Measurements from ENCODE around the gene CACNA1I.

Gene CACNA1I

GRCh38 chr22:39678862-39679490 is 108.4 kb downstream of the CACNA1I start:
- no peak for DNase-seq

- DNase-seq, result no peak
Observed at GRCh38 chr22:39679652-39680051, 109.1 kb downstream of the CACNA1I start.

- DNase-seq, result no peak
Observed at GRCh38 chr22:39680486-39680885, 109.9 kb downstream of the CACNA1I start.

DNA sequence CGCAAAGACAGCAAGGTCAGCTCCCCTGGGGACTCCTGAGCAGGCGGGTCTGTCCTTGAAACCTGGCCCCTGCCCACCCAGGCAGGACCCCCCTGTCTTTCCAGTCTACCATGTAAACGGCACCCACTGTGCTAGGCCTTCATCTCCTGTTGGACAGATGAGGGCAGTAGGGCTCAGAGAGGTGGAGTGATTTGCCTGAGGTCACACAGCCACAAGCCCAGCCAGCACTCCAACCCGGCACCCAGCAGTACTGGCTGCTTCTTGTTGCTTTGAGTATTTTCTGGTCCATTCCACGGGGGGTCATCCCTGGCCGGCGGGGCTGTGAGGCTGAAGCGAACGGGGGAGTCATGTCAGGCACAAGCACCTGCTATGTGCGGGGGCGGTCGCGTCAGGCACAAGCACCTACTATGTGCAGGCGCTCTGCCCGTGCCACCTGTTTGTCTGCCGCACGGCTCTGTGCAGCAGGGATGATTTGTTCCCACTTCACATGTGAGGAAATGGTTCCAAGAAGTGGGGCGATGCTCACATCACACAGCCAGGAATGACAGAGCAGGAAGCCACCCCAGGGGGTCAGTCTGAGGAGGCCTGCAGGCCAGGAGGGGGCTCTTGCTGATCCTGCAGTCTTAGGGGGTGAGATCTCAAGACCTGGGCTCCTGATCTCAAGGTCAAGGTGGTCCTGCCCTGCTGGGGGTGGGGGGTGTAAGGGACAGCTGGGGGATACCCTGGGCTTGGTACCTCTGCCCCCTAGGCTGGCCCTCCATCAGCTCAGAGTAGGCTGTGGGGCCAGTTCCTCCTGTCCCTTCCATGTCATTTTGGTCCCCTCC is 110.7 kb downstream of the CACNA1I start:
- DNase-seq, result no peak

DNA sequence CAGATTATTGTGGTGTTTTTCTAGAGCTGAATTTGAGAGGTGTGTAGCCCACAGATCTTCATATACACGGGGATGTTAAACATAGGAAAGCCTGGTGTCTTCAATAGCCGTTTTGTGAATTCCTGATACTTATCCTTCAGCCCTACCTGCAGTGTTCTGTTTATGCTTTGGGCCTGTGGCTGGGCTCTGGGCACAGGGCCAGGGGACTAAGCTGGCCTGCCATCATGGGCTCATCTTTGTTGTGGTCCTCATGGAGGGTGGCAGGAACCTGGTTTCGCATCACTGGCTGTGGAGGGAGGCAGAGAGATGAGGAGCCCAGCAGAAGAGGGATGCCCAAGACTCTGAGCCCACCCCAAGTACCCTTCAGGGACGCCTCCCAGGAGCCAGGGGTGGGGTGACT is 112.4 kb downstream of the CACNA1I start:
- no peak for DNase-seq

GRCh38 chr22:39683639-39684038 is 113.1 kb downstream of the CACNA1I start:
- DNase-seq, result no peak

DNA sequence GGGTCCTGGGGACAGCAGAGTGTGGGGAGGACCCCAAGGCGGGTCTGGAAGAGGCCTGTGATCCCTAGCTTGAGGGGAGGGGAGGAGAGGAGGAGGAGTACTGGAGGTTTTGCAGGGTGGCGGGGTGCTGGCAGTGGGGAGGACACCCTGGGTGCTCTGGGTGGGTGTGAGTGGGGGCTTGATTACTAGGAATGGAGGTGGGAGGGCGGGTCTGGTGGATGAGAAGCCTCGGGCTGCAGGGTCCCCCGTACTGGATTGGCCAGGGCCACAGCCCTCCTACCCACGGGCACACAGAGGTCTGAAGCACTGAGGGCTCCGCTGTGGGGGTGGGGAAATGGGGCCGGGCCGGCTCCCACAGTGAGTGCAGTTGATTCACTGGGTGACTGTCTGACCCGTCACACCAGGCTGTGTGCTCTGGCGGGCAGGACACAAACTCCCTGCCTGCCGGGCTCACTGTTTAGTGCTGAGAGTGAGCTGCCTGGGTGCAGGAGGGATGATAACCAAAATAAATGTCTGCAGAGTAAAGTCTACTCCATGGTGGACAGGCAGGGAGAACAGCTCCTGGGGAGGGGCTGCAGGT is 114.2 kb downstream of the CACNA1I start:
- no peak for DNase-seq

DNA sequence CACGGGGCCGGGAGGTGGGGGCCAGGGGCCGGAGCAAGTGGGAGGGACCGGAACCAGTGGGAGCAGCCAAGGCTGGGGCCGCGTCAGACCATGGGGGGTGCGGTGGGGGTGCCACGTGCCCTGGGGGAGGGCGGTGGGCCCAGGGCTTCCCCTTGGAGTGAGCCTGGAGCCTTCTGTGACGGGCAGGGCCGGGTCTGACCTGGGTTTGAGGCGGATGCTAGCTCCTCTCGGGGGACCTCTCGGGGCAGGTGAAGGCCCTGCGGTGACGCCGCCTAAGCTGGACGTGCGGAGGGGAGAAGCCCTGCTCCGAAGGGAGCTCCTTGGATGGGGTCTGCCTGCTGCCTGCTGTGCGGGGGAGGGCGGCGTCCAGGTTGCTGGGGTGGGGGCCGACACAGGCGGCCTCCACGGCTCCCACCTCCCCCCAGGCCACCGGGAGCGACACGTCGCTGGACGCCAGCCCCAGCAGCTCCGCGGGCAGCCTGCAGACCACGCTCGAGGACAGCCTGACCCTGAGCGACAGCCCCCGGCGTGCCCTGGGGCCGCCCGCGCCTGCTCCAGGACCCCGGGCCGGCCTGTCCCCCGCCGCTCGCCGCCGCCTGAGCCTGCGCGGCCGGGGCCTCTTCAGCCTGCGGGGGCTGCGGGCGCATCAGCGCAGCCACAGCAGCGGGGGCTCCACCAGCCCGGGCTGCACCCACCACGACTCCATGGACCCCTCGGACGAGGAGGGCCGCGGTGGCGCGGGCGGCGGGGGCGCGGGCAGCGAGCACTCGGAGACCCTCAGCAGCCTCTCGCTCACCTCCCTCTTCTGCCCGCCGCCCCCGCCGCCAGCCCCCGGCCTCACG is 115.0 kb downstream of the CACNA1I start:
- DNase-seq, result no peak

DNA sequence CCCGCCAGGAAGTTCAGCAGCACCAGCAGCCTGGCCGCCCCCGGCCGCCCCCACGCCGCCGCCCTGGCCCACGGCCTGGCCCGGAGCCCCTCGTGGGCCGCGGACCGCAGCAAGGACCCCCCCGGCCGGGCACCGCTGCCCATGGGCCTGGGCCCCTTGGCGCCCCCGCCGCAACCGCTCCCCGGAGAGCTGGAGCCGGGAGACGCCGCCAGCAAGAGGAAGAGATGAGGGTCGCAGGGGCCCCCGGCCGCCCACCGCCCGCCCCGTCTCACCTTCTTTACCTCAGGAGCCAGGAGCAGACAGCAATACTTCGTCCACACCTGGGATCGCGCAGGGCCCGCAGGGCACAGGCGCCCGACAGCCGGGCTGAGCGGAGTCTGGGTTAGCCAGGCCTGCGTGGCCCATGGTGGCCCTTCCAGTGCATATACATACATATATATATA is 115.6 kb downstream of the CACNA1I start:
- DNase-seq, result no peak

DNA sequence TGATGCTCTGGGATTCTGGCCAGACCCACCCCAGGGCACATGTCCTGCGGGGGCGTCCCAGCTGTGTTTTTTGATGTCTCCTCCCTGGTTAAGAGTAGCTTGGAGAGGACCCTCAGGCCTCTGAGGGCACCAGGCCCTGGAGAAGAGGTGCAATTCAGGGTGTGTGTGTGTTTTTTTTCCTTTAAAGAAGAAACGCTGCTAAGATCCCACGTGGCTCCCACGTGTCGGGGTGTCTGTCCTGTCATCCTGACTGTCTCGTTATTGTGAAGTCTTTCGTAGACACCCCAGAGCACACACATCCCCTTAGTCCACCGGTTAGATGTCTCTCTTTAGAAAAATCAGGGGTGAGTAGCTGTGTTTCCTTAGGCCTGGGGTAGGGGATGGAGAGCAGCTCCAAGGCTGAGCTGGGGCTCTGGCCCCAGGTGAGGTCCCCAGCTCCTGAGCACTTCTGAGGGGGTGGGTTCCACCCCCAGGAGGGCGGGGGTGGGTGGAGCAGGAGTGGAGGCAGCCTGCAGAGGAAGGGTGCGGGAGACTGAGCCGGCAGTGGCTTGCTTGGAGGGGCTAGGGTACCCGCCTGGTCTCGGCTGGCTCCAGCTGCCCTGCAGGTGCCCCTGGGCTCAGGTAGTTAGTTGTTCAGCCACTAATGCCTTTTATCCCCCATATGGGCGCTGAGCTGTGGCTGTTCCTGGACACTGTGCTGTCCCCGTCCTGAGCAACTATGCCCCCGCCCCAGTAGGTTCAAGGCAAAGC is 116.4 kb downstream of the CACNA1I start:
- DNase-seq, result no peak

DNA sequence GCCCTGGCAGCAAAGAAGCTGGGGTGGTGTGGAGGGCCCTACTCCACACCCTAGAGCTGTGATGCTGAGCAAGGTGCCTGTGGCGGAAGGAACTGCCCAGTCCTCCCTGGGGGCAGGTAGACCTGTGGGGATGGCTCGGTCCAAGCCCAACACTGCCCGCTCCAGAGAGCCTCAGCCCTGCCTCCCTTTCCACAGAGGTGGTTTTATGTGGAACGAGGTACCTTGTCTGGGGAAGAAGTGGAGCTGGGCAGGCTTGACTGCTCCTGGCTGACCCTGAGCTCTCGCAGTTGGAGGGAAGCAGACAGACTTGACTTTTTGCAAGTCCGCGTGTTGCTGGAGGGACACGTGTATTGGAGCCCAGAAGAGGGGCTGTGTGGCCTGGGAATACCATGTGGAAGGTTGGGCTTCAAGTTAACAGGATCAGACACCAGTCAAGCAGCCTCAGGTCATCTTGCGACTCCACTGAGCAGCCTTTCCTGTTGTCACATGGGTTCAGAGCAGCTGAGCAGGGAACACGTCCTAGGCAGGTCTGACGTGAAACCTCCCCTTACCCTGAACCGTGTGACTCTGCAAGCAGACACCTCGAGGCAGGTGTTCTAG is 117.7 kb downstream of the CACNA1I start:
- DNase-seq, result no peak

- DNase-seq, result no peak
Observed at GRCh38 chr22:39689421-39689820, 118.9 kb downstream of the CACNA1I start.

DNA sequence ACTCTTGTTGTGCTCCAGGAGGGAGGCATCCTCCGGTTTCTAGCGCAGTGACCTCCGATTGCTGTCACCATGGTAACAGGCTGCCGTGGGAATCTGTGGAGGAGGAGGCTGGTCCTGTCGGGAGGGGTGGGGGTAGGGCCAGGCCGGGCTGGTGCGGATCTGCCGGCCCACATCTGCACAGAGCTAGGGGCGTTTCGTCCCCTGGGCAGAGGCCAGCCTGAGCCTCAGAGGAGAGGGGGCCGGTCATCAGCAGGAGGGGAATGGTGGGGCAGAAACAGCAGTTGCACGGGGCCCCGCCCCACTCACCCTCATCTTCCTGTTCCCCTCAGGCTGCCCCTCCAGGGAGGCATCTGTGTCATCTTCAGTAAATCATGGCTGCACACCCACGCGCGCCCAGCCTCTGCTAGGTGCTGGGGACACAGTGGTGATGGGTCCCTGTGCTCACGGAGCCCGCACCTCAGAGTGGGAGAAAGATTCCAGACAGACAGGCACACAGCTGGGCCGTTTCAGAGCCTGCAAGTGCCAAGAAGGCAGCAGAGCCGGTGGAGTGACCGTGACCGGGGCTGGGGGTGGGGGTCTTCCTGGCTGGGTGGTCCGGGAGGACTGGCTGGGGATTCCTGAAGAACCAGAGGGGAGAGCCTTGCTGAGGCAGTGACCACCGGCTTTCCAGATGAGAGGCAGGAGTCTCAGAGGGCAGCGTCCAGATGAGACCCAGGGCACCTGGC is 120.5 kb downstream of the CACNA1I start:
- no peak for DNase-seq

DNA sequence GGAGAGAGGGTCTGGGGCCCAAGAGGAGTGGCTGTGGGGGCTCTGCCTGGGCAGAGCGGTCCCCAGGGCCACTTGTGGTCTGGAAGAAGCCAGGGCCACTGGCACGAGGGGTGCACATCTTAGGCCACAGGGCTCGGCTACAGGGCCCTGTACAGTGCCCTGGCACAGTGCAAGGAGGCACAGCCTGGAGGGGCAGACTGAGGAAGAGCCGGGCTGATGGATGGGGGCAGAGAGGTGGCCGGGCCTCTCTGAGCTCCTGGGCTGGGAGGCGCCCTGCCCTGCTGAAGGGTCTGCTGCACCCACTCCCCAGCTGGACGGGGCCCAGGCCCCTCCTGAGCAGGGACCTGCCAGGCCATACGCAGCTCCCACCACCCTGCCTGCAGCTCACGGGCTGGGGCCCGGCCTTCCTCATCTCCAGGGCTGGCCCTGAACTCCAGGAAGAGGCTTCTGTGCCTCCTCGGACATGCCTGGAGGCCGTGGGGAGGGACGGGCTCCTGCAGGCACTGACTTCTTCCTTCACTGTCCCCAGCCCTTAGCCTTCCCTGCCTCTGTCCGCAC is 123.5 kb downstream of the CACNA1I start:
- no peak for DNase-seq

DNA sequence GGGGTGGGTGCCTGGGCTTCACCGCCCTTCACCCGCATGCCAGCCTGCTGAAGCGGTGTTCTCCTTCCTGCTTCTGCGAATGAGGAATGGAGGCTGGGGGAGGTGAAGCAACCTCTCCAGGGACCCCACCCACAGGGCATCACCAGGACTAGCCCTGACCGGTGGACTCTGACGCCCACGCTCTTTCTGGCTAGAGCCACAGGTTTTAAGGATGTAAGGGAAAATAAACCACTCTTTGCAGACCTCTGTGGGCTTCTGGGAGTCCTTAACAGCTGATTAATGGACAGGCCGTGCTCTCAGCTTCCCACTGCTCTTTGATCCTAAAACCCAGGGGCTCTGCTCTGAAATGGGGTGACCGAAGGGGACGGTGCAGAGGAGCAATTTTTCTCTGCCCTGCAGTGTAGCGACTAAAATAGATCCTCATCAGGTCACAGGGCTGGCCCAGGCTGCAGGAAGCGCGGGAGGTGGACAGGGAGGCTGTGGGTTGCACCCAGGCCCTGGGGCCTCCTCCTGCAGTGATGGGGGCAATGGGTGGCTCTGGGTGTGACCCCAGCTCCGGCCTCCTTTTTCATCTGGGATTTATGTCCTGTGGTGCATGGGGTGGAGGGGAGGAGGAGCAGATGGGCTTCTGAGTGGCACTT is 127.4 kb downstream of the CACNA1I start:
- DNase-seq, result no peak

DNA sequence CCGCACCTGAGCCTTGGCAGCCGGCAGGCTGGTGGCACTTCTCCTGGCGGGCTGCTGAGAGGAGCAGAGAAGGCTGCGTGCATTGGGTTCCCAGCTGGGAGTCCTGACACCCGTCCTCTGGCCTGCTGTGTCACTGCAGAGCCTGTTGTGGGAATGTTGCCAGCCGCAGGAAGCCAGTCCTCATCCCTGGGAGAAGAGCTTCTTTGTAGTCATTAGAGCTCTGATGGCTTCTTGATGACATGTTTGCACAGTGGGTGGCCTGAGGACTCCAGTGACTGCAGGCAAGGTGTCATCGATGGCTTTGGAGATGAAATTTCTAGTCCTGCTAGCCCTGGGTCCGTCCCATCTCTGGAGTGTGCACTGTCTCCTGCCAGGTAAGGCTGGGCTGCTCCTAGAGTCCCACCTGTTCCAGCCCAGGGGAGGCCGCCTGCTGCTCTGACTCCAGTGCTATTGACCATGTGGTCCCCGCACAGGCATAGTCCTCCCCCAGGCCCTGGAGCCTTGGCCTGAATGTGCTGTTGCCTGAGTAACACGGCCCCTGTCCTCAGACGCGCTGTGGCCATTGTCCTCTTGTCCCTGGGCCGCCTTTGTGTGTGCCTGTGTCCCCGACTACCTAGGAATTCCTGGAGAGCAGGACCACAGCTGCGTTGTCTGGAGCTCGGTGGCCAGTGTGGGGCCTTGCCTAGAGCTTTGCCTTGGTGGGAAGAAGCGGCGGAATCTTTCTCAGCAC is 129.2 kb downstream of the CACNA1I start:
- DNase-seq, result no peak

DNA sequence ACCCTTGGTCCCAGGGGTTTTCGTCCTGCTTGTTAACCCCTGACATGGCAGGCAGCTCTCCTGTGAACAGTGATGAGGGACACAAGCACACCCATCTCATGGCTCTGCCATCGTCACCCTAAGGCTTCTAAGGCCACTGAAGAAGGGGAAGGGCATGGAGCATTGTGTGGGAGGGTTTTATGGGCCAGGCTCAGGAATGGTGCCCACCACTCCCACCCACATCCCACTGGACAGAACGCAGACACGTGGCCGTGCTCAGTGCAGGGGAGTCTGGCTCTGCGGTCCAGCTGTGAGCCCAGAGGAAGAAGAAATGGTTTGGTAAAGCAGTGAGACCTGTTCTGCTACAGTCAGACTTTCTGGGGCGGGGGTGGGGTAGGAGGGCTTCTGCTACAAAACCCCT is 130.0 kb downstream of the CACNA1I start:
- no peak for DNase-seq

- DNase-seq, result no peak
Observed at GRCh38 chr22:39703091-39703490, 132.5 kb downstream of the CACNA1I start.

DNA sequence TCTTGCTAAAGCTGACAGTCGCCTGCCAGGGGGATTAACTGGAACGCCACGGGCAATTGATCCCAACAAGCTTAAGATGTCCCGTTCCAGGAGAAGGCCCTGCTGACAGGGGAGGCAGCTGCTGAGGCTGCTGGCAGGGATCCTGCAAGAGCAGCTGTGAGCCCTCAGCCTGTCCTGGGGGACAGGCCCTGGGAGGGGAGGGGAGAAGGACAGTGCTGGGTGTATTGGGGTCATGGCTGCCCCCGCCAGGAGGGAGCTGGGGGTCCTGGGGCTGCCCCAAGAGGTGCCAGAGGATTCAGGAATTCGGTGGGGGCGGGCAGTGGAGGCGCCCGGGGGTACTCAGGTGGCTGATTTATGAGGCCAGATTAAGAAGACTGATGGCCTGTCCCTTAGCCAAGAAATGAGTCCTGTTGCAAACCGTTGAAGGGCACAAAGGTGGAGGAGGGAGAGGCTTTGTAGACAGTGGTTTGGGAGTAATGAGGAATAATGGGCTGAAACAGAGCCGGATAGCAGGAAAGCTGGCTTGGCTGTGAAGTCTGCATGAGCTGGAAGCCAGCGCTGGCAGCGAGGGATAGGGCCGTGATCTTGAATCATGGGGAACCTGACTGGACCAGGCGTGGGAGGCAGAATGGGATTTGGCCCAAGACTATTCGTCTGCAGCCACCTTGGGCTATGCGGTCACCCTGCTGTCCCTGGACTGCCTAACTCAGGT is 133.5 kb downstream of the CACNA1I start:
- DNase-seq, result no peak
